Uterus (tissue), 2 donors: ENCODE results near the gene POP5.

Experiments used
- CTCF ChIP-seq, 4 experiments: fragments of 200-600 bp in 2 of 4; fragments of 450-650 bp in 2 of 4; sonication (generic) in 2 of 4; IDR thresholded peaks; one replicate each; pipeline ENCODE4 v1.5.1; 2016 to 2019; ENCODE audit warnings: antibody characterized with exemption in 4 of 4, mild to moderate bottlenecking in 2 of 4, moderate library complexity in 1 of 4
- POLR2A ChIP-seq, 2 donors: fragments of 450-650 bp; IDR thresholded peaks; one replicate each; pipeline ENCODE4 v1.6.1; 2016; ENCODE audit warnings: antibody characterized with exemption in 2 of 2, mild to moderate bottlenecking in 1 of 2, moderate library complexity in 1 of 2

- no peak for TF ChIP-seq CTCF (IDR thresholded peaks at IDR 0.05)
- no peak for TF ChIP-seq POLR2A (IDR thresholded peaks at IDR 0.05)
These were observed 44.6 kb upstream of the POP5 start for GRCh38 chr12:120625557-120626419.
